ENCODE measurements around the gene PLCB2.

Gene PLCB2

GRCh38 chr15:40269604-40270003, 38.1 kb downstream of the PLCB2 start:
- no peak for DNase-seq (ENCODE audit: low read depth)

- no peak for DNase-seq (ENCODE audit: low read depth)
Measured at GRCh38 chr15:40267670-40268069, 40.1 kb downstream of the PLCB2 start.

GRCh38 chr15:40266828-40267304, 40.9 kb downstream of the PLCB2 start:
- peak; percentile 98 for DNase-seq (ENCODE audit: low read depth)

- DNase-seq (ENCODE audit: low read depth): no peak
Measured at GRCh38 chr15:40265875-40266274, 41.9 kb downstream of the PLCB2 start.

- DNase-seq (ENCODE audit: low read depth): no peak
Measured at GRCh38 chr15:40265355-40265754, 42.4 kb downstream of the PLCB2 start.

GRCh38 chr15:40264321-40265153, 43.2 kb downstream of the PLCB2 start:
- no peak for DNase-seq (ENCODE audit: low read depth)

GRCh38 chr15:40263024-40263754, 44.5 kb downstream of the PLCB2 start:
- peak; percentile 88 for DNase-seq (ENCODE audit: low read depth)

GRCh38 chr15:40259021-40259420, 48.7 kb downstream of the PLCB2 start:
- no peak for DNase-seq (ENCODE audit: low read depth)

- DNase-seq (ENCODE audit: low read depth): no peak
Measured at GRCh38 chr15:40258544-40258943, 49.2 kb downstream of the PLCB2 start.

GRCh38 chr15:40257656-40258450, 49.9 kb downstream of the PLCB2 start:
- DNase-seq (ENCODE audit: low read depth): peak; percentile 22

GRCh38 chr15:40256638-40257235, 51.0 kb downstream of the PLCB2 start:
- peak; percentile 65 for DNase-seq (ENCODE audit: low read depth)

GRCh38 chr15:40255033-40255432, 52.7 kb downstream of the PLCB2 start:
- no peak for DNase-seq (ENCODE audit: low read depth)

- no peak for DNase-seq (ENCODE audit: low read depth)
Measured at GRCh38 chr15:40254452-40254851, 53.3 kb downstream of the PLCB2 start.

- DNase-seq (ENCODE audit: low read depth): no peak
Measured at GRCh38 chr15:40253167-40253790, 54.5 kb downstream of the PLCB2 start.

- DNase-seq (ENCODE audit: low read depth): peak; percentile 15
Measured at GRCh38 chr15:40252438-40253166, 55.1 kb downstream of the PLCB2 start.

- DNase-seq (ENCODE audit: low read depth): no peak
Measured at GRCh38 chr15:40252141-40252437, 55.6 kb downstream of the PLCB2 start.

- no peak for DNase-seq (ENCODE audit: low read depth)
Measured at GRCh38 chr15:40251486-40252140, 56.1 kb downstream of the PLCB2 start.

- no peak for DNase-seq (ENCODE audit: low read depth)
Measured at GRCh38 chr15:40250771-40251483, 56.8 kb downstream of the PLCB2 start.

GRCh38 chr15:40250304-40250656, 57.5 kb downstream of the PLCB2 start:
- DNase-seq (ENCODE audit: low read depth): no peak
